GM11168 (cell line): ENCODE results near the gene LCORL.
"Not testable (repeated sequence)": the region's sequence is repeated elsewhere in the genome, so short reads cannot be mapped to it uniquely, and the experiment has no call there.

Experiments
- in situ Hi-C: fragments of 300-500 bp; cut with MboI; formaldehyde crosslinking; loops from one replicate; pipeline ENCODE4 v1.12.0; 2022; ENCODE audit warnings: low sequenced_read_pairs; ENCODE audit not compliant: unreplicated experiment

The LCORL gene

DNA sequence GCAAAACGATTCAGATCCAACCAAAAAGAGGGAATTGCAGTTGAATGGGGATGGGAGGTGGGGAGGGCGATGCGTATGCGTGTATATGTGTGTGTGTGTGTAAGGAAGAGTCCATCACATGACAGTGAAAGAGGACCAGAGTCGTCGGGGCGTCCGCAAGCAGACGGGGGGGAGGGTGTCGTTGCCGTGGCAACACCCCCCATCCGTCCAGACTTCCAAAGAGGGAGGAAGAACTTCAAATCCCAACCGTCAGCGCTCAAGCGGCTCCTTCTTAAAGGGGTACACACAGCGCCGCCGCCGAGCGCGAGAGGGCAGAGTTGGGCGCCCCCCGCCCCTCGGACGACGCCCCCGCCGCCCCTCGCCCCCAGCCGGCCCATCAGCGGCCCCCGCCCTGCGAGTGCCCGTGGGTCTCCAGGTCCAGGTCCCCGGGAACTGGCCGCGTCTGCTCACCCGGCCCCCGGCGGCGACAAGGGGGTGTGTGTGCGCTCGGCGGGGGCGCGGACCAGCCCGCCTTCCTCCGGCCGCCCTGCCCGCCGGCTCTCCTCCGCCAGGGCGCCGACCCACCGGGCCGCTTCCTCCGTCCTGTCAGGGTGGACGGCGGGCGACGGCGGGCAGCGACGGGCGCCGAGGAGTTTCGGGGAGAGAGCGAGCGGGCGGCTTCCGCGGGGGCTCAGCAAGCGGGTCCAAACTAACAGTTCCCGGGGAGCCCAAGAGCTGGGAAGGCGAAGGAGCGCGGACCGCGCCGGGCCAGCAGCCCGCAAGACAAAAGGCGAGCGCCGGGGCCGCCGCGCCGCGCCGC is 685 bp downstream of the LCORL start:
- in situ Hi-C loops, result loop anchor here (10.0 kb wide), 1 partner anchor 186 kb away; no protein-coding TSS in a partner anchor

DNA sequence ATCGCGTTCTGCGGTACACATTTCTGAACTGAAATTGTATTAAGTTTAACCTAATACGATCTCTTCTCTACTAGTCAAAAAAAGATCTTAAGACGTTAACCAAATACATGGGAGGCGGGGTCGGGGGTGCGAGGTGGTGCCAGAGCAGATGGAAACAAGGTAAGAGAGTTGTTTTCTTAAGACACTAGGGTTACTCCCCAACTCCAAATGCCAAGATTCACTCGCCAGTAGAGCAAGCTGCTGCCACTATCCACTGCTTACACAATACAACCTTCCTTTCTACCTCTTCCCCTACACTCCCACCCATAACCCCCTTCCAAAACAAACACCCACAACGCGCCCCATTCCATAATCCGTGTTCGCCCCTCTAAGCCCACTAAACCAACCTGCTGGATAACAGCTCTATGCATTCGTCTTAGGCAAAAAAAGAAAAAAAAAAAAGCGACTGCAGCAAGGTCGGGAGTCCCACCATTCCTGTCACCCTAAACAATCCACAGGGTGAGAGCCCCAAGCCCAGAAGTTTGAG is 1.3 kb downstream of the LCORL start:
- in situ Hi-C loops, result loop anchor here (10.0 kb wide), 1 partner anchor 185 kb away; no protein-coding TSS in a partner anchor

DNA sequence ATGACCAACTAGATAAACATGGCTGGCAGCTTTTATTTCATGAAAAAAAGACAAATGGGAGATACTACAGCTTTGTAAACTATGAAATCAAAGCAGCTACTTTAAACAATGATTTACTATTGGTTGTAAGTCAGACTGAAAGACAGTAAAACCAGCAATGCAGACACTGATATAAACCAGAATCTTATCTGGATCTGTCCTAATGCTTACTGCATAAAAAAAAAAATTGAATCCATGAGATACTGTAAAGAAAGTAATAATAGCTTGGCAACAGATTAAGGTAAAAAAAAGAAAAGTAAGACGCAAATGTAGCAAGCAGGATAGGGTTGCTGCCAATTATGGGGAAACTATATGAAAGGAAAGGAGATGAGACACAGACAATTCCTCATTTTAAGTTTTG is 7.3 kb downstream of the LCORL start:
- in situ Hi-C loops, result no loop called here

DNA sequence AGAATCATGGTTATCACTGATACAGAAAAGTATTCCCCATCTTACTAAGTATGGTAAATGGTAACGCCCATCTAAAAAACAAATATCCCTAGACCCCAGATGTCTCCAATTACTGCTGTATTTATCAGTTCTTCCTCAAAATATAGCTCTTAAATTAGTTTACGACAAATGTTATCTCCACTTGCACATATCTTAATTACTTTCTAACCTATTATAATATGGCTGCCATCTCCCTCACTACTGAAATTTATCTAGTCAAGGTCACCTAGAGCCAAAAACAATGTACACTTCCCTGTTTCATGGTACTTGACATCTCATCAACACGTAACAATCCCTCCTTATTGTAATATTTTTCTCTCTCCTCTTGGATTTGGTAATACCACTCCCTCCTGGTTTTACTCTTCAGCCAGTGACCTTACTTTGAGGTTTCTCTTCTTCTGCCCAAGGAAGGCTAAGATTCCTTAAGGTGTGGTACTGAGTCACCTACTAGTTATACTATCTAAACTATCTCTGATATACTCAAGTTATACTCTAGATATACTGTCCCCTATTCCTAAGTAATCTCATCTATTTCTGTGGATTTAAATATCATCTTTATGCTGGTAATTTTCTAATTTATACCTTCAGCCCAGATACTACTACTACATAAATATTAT is 8.6 kb downstream of the LCORL start:
- in situ Hi-C loops, result no loop called here

DNA sequence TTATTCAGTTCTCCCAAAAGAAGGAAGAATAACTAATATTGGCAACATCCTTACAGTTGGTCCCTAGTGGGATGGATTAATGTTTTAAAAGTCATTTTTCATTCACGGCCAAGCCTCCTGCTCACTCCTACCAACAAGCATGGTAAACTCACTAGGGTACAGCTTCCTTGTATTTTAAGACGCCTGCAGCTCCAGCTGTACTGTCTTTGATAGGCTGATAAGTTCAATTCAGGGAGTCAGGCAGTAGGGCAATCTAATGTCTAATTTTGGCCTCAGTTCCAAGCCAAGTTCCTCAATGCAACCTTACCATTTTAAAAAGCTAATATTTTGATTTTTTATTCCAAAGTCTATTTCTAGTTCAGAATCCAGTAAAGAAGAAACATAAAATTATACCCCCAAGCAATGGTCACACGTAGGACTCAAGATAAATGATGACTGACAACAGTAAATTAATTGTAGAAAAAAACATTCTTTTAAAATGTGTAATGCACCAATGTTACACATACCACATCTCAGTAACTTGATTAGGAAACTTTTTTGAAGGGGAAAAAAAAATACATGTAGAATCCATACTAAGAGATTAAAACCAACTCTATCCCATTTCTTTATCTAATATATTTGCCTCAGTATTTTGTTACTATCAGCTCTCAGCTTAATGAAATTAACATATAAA is 9.3 kb downstream of the LCORL start:
- in situ Hi-C loops, result no loop called here

DNA sequence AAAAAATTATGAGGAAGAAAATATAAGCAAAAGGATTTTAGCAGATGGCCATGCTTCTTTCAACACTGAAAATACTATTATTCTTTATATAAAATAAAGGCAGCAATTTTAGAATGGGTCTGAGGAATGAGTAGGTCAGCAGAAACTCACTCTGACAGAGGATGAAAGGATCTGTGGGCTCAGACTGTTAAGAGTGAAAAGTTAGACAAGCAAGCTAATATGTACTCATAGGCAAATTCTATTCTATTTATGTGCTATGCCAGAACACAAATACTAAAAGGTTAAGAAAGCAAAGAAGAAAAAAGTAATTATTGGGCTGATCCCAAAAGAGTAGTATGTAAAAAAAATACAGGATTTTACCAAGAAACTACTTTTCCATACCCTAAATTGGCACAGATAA is 13.9 kb downstream of the LCORL start:
- in situ Hi-C loops, result no loop called here

DNA sequence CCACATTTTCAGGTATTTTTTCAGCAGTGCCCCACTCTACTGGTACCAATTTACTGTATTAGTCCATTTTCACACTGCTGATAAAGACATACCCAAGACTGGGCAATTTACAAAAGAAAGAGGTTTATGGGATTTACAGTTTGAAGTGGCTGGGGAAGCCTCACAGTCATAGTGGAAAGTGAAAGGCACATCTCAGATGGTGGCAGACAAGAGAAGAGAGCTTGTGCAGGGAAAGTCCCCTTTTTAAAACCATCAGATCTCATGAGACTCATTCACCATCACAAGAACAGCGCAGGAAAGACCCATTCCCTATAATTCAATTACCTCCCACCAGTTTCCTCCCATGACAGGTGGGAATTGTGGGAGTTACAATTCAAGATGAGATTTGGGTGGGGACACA is 15.1 kb downstream of the LCORL start:
- in situ Hi-C loops, result not testable (repeated sequence)

DNA sequence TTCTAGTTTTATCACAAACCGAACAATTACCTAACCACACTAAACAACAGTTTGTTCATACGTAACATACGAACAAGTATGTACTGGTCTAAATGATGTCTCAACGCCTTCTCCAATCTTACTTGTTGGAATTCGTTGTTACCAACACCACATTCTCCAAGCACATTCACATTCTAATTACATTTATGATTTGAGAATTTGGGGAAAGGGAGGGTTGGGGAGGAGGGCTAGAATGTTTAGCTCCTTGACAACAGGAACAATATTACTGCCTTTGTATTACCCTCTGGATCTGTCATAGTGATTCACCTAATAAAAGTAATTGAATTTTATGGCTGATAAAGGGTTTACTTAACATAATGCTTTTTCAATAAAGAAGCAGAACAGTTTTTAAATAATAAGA is 24.4 kb downstream of the LCORL start:
- in situ Hi-C loops, result no loop called here

DNA sequence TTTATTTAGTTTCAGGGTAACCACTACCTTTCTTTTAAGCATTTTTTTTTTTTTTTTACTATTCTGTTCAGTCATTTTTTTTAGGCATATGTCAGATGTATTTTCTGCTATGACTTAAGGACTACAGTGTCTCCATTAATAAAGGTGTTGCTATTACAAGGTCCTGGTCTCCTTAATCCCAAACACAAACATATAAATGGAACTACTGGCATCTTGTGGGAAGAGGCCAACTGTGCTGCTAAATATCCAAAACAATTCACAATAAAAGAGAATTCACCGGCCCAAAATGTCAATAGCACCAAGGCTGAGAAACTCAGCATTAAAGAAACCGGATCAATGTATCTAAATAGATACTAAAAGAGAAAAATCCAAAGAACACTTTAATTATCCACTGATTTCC is 26.4 kb downstream of the LCORL start:
- in situ Hi-C loops, result no loop called here

DNA sequence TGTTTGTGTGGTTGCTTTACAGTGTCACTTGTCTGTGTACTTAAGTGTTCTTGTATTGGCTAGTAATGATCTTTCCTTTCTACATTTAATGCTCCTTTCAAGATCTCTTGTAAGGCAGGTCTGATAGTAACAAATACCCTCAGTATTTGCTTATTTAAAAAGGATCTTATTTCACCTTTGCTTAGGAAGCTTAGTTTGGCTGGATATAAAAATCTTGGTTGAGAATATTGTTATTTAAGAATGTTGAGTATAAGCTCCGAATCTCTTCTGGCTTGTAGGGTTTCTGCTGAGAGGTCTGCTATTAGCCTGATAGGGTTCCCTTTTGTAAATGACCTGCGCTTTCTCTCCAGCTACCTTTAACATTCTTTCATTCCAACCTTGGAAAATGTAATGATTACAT is 35.7 kb downstream of the LCORL start:
- in situ Hi-C loops, result no loop called here

DNA sequence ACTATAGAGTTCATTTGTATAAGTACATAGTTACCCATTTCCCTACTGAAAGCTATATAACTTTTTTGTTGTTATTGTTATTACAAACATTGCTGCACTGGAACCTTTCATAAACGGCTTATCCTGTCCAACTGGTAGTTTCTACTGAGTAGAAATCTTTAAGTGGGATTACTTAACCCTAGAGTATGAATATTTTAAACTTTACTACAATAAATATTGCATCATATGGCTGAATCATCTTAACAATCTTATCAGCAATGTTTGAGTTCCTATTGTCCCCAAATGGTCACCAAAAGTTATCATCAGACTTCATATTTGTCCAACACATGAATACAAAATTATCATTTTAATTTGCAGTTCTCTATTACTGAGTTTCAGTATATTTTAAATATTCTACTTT is 40.5 kb downstream of the LCORL start:
- in situ Hi-C loops, result no loop called here

DNA sequence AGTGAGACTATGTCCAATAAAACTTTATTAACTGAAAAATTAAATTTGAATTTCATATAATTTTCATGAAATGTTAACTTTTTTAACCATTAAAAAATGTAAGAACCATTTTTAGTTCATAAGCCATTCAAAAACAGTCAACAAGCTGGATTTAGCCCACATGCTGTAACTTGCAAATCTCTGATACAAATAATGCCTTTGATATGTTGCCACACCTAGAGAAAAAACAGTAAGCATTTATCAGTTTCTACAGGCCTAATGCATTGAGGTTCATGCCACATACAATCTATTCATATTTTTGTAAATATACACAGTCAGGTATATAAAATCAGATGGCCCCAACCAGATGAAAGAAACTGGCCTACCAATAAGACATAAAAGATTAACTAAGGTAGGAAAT is 52.8 kb downstream of the LCORL start:
- in situ Hi-C loops, result no loop called here

DNA sequence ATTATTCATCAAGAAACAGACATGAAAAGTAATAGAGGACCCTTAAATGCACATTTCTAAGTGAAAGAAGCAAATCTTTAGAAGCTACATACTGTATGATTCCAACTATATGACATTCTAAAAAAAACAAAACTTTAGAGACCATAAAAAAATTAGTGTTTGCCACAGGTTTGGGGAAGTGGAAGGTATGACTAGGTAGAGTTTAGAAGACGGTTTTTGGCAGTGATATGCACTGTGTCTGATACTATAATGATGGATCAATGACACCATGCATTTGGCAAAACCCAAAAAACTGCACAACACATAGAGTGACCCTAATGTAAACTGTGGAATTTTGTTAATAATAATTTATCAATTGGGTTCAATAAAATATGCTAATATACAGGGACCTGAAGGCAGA is 54.5 kb downstream of the LCORL start:
- in situ Hi-C loops, result no loop called here

DNA sequence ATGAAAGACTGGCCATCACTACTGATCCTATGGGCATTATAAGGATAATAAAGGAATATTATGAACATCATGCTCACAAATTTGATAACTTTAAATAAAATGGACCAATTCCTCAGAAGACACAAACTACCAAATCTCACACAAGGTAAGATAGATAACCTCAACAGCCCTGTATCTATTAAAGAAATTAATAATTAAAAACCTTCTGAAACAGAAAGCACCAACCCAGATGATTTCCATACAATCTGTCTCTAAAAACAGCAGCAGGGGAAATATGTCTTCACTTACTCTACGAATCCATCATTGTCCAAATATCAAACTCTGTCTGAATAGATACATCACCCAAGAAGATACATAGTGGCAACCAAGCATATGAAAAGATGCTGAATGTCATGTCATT is 55.2 kb downstream of the LCORL start:
- in situ Hi-C loops, result no loop called here

DNA sequence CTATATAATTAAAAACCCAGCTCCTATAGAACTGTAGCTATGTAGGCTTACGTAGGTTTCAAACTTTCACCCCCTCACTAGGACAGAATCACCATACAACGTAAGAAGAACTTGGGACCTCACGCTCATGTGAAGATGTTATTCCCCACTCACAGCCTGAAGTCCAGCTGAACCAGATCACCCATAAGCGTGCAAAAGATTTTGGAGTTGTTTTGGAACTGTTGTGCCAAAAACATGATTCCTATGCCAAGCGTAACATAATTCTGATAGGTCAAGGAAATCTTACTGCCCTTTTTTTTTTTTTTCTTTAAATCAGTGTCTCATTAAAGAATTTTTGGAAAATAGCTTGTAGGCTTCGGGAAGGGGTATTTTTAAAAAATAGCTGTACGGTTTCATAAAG is 57.0 kb downstream of the LCORL start:
- in situ Hi-C loops, result no loop called here

DNA sequence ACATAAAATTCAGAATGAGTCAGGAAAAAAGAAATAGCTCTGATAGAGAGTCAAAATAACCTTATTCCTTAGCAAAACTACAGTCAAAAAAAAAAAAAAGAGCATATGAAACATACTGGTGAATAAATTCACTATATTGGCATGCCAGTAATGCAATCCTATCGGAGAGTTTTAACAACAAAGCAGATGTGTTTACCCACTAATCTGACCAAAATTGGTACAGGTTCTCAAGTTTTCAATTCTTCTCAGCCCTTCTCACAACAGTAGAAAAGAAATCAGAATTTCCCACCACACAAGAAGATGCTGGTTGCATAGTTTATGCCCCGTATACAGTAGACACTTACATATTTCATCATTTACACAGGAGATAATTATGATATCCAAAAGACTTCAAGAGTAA is 59.4 kb downstream of the LCORL start:
- in situ Hi-C loops, result no loop called here

DNA sequence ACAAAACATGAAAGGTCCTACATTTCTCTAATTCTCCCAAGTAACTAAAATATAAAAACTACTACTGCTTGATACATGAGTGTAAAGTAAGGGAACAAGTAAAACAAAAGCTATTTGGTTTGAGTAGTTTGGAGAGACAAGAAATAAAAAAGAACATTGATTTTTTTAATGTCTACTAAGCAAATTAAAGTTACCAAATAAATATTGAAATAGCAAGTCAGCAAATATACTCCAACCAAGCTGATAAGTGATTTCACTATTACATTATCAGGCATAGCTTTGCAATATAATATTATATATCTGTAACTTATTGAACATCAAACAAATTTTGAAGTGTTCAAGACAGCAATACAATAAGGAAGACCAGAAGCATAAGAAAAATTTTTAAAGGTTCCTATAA is 60.3 kb downstream of the LCORL start:
- in situ Hi-C loops, result no loop called here

DNA sequence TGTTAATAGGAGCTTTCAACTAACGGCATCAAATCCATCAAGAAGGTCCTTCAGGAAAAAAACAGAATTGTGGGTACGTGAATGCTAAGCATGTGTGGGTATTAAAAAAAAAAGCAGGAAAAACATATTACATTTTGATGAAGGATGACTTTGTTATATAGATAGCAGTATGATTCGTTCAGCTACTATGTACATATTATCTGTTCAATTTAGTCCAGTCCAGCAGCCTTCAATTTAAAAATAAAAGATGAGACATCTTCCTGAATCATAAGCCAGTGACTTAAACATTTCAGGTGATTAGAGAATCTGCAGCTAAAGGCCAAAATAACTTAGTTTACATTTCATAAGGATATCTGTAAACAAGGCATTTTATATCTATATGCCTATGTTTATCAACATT is 63.4 kb downstream of the LCORL start:
- in situ Hi-C loops, result no loop called here

DNA sequence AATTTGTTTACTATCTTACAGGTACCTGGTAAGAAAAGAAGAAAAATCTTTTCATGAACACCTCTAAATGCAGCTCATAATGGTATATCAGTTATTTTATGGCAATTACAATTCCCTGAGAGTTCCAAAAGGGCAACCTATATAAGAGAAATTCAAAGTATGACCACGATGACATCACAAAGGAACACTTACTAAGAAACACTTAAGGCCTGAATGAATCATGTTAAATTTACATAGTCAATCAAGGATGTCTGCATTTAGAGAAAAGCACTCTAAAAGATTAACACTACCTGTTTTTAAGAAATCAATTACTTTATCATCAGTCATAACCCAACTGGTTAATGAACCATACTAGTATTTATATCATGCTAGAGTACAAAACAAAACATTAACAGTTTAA is 63.9 kb downstream of the LCORL start:
- in situ Hi-C loops, result no loop called here

DNA sequence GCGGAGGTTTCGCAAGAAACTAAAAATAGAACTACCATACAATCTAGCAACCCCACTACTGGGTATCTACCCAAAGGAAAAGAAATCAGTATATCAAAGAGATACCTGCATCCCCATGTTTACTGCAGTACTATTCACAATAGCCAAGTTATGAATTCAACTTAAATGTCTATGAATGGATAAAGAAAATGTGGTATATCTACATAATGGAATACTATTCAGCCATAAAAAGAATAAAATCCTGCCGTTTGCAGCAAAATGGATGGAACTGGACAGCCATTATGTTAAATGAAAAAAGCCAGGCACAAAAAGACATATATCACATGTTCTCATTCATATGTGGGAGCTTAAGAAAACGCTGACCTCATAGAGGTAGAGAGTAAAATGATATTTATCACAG is 65.3 kb downstream of the LCORL start:
- in situ Hi-C loops, result no loop called here

DNA sequence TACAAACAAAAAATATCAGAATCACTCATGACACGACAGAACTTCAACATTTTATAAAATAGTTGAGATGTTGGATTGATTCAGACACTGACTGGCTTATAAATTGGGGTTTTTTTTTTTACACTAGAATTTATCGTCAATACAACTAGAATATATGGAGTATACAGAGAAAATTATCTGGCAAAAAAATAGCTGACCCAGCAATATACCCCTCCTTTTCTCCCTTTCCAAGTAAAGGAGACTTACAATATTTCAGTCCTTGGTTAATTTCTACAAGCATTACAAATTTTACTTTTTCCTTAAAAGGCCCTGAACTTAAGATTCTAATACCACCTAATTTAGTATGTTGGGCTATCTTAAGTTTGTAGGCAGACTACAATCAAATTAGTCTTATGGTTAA is 76.3 kb downstream of the LCORL start:
- in situ Hi-C loops, result no loop called here
